ENCODE data around the gene SPINT2.

- TF ChIP-seq CTCF (IDR thresholded peaks at IDR 0.05) (no peak), EZH2 (IDR thresholded peaks at IDR 0.05; ENCODE audit: borderline replicate concordance, insufficient read depth, low read depth, low read length, poor library complexity, severe bottlenecking) (no peak)
These were observed 17.2 kb upstream of the SPINT2 start for GRCh38 chr19:38247126-38247525.

Data from B cell (primary cell).